Trophoblast cell (in vitro differentiated cells and primary cell): ENCODE data around the gene TENT5C.

Source experiments
- DNase-seq, 2 donors: peaks; one replicate each; pipeline ENCODE4 v3.0.0-alpha.2; 2016
- H2AFZ ChIP-seq: 2 replicates; pipeline ENCODE4 v1.6.1; 2013; ENCODE audit warnings: low read length, moderate library complexity, mild to moderate bottlenecking; ENCODE audit not compliant: insufficient read depth, poor library complexity
- H2AK5ac ChIP-seq: 2 replicates; pipeline ENCODE4 v1.6.1; 2013; ENCODE audit warnings: mild to moderate bottlenecking, low read length
- H2BK120ac ChIP-seq: 2 replicates; pipeline ENCODE4 v1.6.1; 2013; ENCODE audit warnings: low read length, mild to moderate bottlenecking, moderate library complexity; ENCODE audit not compliant: insufficient read depth, poor library complexity
- H2BK12ac ChIP-seq: 2 replicates; pipeline ENCODE4 v1.6.1; 2013; ENCODE audit warnings: mild to moderate bottlenecking, low read length, moderate library complexity
- H2BK5ac ChIP-seq: 2 replicates; pipeline ENCODE4 v1.6.1; 2013; ENCODE audit warnings: low read length, low read depth, moderate library complexity, mild to moderate bottlenecking; ENCODE audit not compliant: poor library complexity
- H3K14ac ChIP-seq: 2 replicates; pipeline ENCODE4 v1.6.1; 2013; ENCODE audit warnings: mild to moderate bottlenecking, low read length
- H3K18ac ChIP-seq: 2 replicates; pipeline ENCODE4 v1.6.1; 2013; ENCODE audit warnings: mild to moderate bottlenecking, low read length
- H3K23ac ChIP-seq: 2 replicates; pipeline ENCODE4 v1.6.1; 2013; ENCODE audit warnings: low read length
- H3K27ac ChIP-seq: 2 replicates; pipeline ENCODE4 v1.5.1; 2013; ENCODE audit warnings: low read depth, mild to moderate bottlenecking, inconsistent platforms, low read length, moderate library complexity
- H3K27me3 ChIP-seq: 2 replicates; pipeline ENCODE4 v1.6.1; 2013; ENCODE audit warnings: inconsistent platforms, mild to moderate bottlenecking, low read length, moderate library complexity; ENCODE audit not compliant: insufficient read depth
- H3K36me3 ChIP-seq, 2 experiments: 1 replicate in 1 of 2; 2 replicates in 1 of 2; pipeline ENCODE4 v1.6.1; 2013; ENCODE audit warnings: low read length in 2 of 2, mild to moderate bottlenecking in 2 of 2, moderate library complexity in 1 of 2; ENCODE audit not compliant: insufficient read depth in 2 of 2, control insufficient read depth in 1 of 2
- H3K4ac ChIP-seq: 2 replicates; pipeline ENCODE4 v1.6.1; 2013; ENCODE audit warnings: low read depth, mild to moderate bottlenecking, low read length, moderate library complexity
- H3K4me1 ChIP-seq, 2 experiments: 1 replicate in 1 of 2; 2 replicates in 1 of 2; pipeline ENCODE4 v1.6.1; 2013; ENCODE audit warnings: low read length in 2 of 2, mild to moderate bottlenecking in 2 of 2, moderate library complexity in 1 of 2; ENCODE audit not compliant: insufficient read depth in 2 of 2, control insufficient read depth in 1 of 2
- H3K4me2 ChIP-seq: 2 replicates; pipeline ENCODE4 v1.6.1; 2013; ENCODE audit warnings: inconsistent platforms, mild to moderate bottlenecking, low read length, moderate library complexity
- H3K4me3 ChIP-seq: 2 replicates; pipeline ENCODE4 v1.5.1; 2013; ENCODE audit warnings: mild to moderate bottlenecking, low read depth, low read length, inconsistent platforms
- H3K79me1 ChIP-seq: one replicate; pipeline ENCODE4 v1.6.1; 2013; ENCODE audit warnings: low read length
- H3K79me2 ChIP-seq: 2 replicates; pipeline ENCODE4 v1.6.1; 2013; ENCODE audit warnings: low read length, mild to moderate bottlenecking; ENCODE audit not compliant: control insufficient read depth, insufficient read depth, poor library complexity
- H3K9ac ChIP-seq: 2 replicates; pipeline ENCODE4 v1.6.1; 2013; ENCODE audit warnings: mild to moderate bottlenecking, low read length
- H3K9me3 ChIP-seq: 2 replicates; pipeline ENCODE4 v1.6.1; 2013; ENCODE audit warnings: low read depth, mild to moderate bottlenecking, control low read depth, inconsistent platforms, low read length; ENCODE audit not compliant: insufficient read depth
- H4K12ac ChIP-seq: 2 replicates; pipeline ENCODE4 v1.6.1; 2013; ENCODE audit warnings: low read depth, mild to moderate bottlenecking, low read length, moderate library complexity
- H4K8ac ChIP-seq: 2 replicates; pipeline ENCODE4 v1.6.1; 2013; ENCODE audit warnings: low read depth, mild to moderate bottlenecking, low read length, moderate library complexity
- H4K91ac ChIP-seq: one replicate; pipeline ENCODE4 v1.6.1; 2013; ENCODE audit warnings: low read depth, mild to moderate bottlenecking, low read length, moderate library complexity
- WGBS: extraction: QIAGEN DNeasy Blood & Tissue Kit; methylation state at CpG from one replicate; pipeline ENCODE4 v1.1.7; 2013; ENCODE audit warnings: missing lambda C conversion rate; ENCODE audit not compliant: insufficient read length, insufficient coverage; ENCODE audit errors: extremely low coverage; 5-methylcytosine and 5-hydroxymethylcytosine counted together

The TENT5C gene

DNA sequence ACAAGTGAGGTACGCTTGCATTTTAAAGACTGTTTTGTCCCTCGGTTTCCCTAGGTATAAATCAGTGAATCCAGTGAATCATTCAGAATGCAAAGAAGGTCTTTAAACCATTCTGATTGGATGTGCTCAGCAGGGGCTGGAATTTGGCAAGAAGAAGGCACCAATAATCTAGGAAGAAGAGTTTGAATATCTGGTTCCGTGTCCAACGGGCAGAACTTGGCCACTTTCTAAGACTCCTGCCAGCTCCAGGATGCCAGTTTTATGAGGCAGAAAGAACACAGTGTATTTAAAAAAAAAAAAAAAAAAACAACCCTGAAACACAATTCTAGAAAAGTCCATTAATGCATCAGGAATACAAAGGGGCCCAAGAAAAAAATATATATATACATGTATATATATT, 3.0 kb upstream of the TENT5C start:
- Histone ChIP-seq H3K9ac (no peak overlapping the region), H3K27ac (no peak overlapping the region), H2AK5ac (no peak overlapping the region), H2BK5ac (no peak overlapping the region), H3K4me1 (peaks cover 7 to 11% of the 10 kb centered on the region in 2 experiments), H4K8ac (no peak overlapping the region), H3K23ac (no peak overlapping the region), H3K27me3 (peaks cover 4% of the 10 kb centered on the region), H3K4ac (no peak overlapping the region), H3K18ac (no peak overlapping the region), H3K4me2 (no peak overlapping the region), H4K91ac (no peak overlapping the region), H3K14ac (no peak overlapping the region), H2AFZ (no peak overlapping the region), H2BK120ac (no peak overlapping the region), H3K79me2 (no peaks in the 10 kb centered on the region), H2BK12ac (no peak overlapping the region), H4K12ac (no peak overlapping the region), H3K4me3 (no peak overlapping the region), H3K9me3 (peaks cover 2% of the 10 kb centered on the region), H3K36me3 (no peaks in the 10 kb centered on the region), H3K79me1 (no peaks in the 10 kb centered on the region)
- WGBS, result no CpG with 5 or more reads among the region's 4 CpGs
- no peak for DNase-seq

DNA sequence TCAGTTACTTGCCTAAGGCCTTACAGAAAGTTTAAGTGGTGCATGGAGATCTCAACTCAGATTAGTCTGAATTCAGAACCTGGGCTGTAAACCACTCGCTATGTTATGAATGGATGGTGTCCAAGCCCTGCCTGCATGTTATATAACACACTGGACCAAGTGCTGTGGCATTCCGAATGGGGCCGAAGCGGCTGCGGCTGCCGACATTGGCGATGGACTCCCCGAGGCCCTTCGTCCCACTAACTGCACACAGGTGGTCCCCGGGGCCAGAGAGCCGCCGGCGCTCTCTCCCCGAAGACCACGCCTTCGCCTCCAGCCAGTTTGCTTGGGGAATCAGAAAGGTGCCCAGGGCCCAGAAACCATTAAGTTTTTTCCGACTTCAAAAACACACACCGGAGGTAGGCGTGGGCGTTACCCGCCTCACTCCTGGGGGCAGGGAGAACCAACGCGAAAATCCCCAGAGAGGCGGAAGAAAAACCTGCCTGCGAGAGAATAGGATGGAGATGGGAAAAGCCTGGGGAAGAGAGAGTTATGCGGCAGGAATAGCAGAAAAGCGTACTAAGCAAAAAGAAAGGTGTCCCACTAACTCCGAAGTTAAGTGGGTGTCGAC, 579 bp upstream of the TENT5C start:
- H2BK120ac ChIP-seq, result peak overlapping the region; percentile 5
- H3K14ac ChIP-seq, result no peak overlapping the region
- WGBS, result no CpG with 5 or more reads among the region's 29 CpGs

GRCh38 chr1:117606649-117607430, 992 bp downstream of the TENT5C start:
- Histone ChIP-seq H3K9ac (no peak overlapping the region), H2AFZ (peak overlapping the region; percentile 10), H3K27me3 (peaks cover 4% of the 10 kb centered on the region), H3K4me1 (peaks cover 7 to 11% of the 10 kb centered on the region in 2 experiments), H2BK5ac (no peak overlapping the region), H3K4me2 (peak overlapping the region; percentile 84), H2AK5ac (no peak overlapping the region), H3K79me2 (no peaks in the 10 kb centered on the region), H3K14ac (no peak overlapping the region), H2BK120ac (no peak overlapping the region), H3K9me3 (no peaks in the 10 kb centered on the region), H4K8ac (no peak overlapping the region), H3K27ac (no peak overlapping the region), H3K23ac (no peak overlapping the region), H3K79me1 (no peaks in the 10 kb centered on the region), H3K4ac (no peak overlapping the region), H4K12ac (no peak overlapping the region), H3K4me3 (peak overlapping the region; percentile 72), H4K91ac (no peak overlapping the region), H3K36me3 (no peaks in the 10 kb centered on the region), H2BK12ac (no peak overlapping the region), H3K18ac (no peak overlapping the region)
- peak in 1 of 2 donors; percentile 54 for DNase-seq
- no CpG with 5 or more reads among the region's 37 CpGs for WGBS

More for the DNA sequence above, 579 bp upstream of the TENT5C start:
- Histone ChIP-seq H3K36me3 (no peaks in the 10 kb centered on the region), H4K8ac (peak overlapping the region; percentile 65), H3K27me3 (peaks cover 4% of the 10 kb centered on the region), H3K4ac (no peak overlapping the region), H2BK5ac (no peak overlapping the region), H2BK12ac (no peak overlapping the region), H3K4me1 (peaks cover 7 to 11% of the 10 kb centered on the region in 2 experiments), H3K23ac (no peak overlapping the region), H3K4me2 (peak overlapping the region; percentile 98), H3K9me3 (no peaks in the 10 kb centered on the region), H3K9ac (peak overlapping the region; percentile 67), H4K91ac (no peak overlapping the region), H4K12ac (no peak overlapping the region), H3K18ac (no peak overlapping the region), H2AFZ (peak overlapping the region; percentile 69), H2AK5ac (no peak overlapping the region), H3K79me1 (no peaks in the 10 kb centered on the region), H3K27ac (no peak overlapping the region), H3K79me2 (no peaks in the 10 kb centered on the region), H3K4me3 (peak overlapping the region; percentile 77)
- DNase-seq, result peak; percentile 39 to 70

- peak overlapping the region; percentile 5 for H3K4me2 ChIP-seq
- H4K91ac ChIP-seq, result no peak overlapping the region
- peaks cover 4% of the 10 kb centered on the region for H3K27me3 ChIP-seq
- H2BK5ac ChIP-seq, result no peak overlapping the region
- H3K4ac ChIP-seq, result no peak overlapping the region
- no peaks in the 10 kb centered on the region for H3K79me2 ChIP-seq
- no peak for DNase-seq
- no peaks in the 10 kb centered on the region for H3K9me3 ChIP-seq
- no peak overlapping the region for H4K8ac ChIP-seq
- H3K9ac ChIP-seq, result no peak overlapping the region
- no peak overlapping the region for H2BK12ac ChIP-seq
- H2AFZ ChIP-seq, result no peak overlapping the region
- H3K14ac ChIP-seq, result no peak overlapping the region
- no CpG with 5 or more reads among the region's 6 CpGs for WGBS
- no peak overlapping the region for H2AK5ac ChIP-seq
- no peak overlapping the region for H2BK120ac ChIP-seq
- no peak overlapping the region for H3K18ac ChIP-seq
- H4K12ac ChIP-seq, result no peak overlapping the region
- no peaks in the 10 kb centered on the region for H3K79me1 ChIP-seq
- no peak overlapping the region for H3K27ac ChIP-seq
- H3K36me3 ChIP-seq, result no peaks in the 10 kb centered on the region
- H3K23ac ChIP-seq, result no peak overlapping the region
- no peak overlapping the region for H3K4me3 ChIP-seq
- peaks cover 8 to 12% of the 10 kb centered on the region in 2 experiments for H3K4me1 ChIP-seq
Observed at GRCh38 chr1:117607471-117607870, 1.6 kb downstream of the TENT5C start.
